Measurements from ENCODE around the gene PPM1M.

PPM1M gene, protein sequence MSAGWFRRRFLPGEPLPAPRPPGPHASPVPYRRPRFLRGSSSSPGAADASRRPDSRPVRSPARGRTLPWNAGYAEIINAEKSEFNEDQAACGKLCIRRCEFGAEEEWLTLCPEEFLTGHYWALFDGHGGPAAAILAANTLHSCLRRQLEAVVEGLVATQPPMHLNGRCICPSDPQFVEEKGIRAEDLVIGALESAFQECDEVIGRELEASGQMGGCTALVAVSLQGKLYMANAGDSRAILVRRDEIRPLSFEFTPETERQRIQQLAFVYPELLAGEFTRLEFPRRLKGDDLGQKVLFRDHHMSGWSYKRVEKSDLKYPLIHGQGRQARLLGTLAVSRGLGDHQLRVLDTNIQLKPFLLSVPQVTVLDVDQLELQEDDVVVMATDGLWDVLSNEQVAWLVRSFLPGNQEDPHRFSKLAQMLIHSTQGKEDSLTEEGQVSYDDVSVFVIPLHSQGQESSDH

DNA sequence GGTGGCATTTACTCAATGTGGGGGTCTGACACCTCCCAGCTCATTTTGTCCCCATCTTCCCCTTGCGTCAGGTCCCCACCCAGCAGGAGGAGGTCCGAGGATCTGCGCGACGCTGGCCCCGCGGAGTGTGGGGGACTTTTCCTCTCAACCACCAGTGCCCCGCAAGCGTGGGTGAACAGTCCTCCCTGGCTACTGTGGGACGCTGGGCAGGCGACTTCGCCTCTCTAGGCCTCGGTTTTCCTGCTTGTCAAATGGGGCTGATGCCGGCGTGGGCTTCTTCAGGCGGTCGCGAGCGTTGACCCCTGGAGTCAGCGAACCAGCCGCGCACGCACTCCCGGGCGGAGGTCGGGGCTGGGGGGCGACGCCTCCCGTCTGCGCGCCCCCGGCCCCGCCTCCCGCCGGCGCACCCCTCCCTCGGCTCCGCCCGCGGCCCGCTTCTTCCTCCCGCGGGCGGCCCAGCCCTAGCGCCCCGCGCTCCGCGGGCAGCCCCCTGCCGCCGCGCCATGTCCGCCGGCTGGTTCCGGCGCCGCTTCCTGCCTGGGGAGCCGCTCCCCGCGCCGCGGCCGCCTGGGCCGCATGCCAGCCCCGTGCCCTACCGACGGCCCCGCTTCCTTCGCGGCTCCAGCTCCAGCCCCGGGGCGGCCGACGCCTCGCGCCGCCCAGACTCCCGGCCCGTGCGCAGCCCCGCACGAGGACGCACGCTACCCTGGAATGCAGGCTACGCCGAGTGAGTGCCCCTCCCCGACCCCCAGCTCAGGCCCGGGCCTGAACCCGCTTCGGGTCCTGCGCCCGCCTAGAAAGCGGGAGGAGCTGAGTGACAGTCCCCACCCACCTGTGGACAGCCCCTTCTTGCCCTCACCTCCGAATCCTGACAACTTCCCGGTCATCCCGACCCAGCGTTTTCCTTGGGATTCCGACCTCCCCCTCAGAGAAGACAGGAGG lies at the start of gene PPM1M:
TSS of gene PPM1M (plus strand) at position 438 of the 942 bp plus-strand sequence. CDS start at position 504, 66 bp downstream.
- peak; percentile 63 to 83 for DNase-seq (ENCODE audit: low spot score in 2 of 2)

DNA sequence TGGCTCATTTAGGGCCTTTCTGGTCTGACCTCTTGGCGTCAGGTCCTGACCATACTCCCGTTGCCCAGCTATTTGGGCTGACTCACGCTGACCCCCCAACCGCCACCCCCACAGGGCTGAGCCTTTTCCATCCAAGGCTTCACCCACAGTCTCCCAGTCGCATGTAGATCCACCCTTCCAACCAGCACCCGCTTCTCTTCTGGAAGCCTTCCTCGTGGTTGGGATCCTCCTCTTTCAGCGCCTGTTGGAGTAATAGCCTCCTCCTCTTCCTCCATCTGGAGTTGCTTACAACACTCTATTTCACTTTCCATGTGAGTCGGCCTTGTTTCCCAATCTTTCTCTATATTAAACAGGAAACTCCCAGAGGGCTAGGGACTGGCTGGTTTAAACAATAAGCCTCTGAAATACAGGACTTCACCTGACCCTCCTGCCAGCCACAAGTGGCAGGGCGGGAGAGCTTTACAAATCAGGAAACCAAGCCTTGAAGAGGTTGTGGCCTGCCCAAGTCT lies 49.7 kb upstream of the PPM1M start:
- Histone ChIP-seq H3K4me3 (no peak overlapping the region), H3K4me1 (peaks cover 8% of the 10 kb centered on the region)
- DNase-seq (ENCODE audit: low spot score in 2 of 2) = no peak

More for the DNA sequence above, at the start of gene PPM1M:
- peak within 1 kb of the TSS; percentile 33 for H3K4me3 ChIP-seq
- H3K27me3 ChIP-seq (ENCODE audit: low read depth) = no peaks in the 10 kb centered on the region
- peaks cover 5% of the 10 kb centered on the region for H3K4me1 ChIP-seq
- H3K36me3 ChIP-seq (replicated peaks) = peaks cover 16% of the 10 kb centered on the region
- no peaks in the 10 kb centered on the region for H3K9me3 ChIP-seq
- in situ Hi-C loops (cut with MboI; ENCODE audit: low sequenced_read_pairs) = no loop called here

DNA sequence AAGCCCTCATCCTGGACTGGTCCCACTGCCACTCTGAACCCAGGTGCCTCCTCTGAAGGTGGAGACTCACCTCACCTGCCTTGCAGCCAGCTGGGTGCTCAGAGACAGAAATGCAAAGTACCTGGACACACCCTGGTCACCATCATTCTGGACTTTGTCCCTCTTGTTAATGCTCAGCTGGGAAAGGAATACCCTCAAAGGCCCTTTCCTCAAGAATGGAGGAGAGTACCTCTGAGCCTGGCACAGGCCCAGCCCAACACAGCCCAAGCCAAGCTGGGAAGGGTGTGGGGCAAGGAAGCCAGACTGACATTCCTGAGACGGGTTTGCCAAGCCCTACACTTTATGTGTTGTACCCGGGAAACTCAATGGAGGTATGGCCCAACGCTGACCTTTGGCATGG lies 48.6 kb upstream of the PPM1M start:
- DNase-seq (ENCODE audit: low spot score in 2 of 2) = no peak
- no peaks in the 10 kb centered on the region for H3K9me3 ChIP-seq
- in situ Hi-C loops (cut with MboI; ENCODE audit: low sequenced_read_pairs) = no loop called here
- H3K4me3 ChIP-seq = no peak overlapping the region
- no peaks in the 10 kb centered on the region for H3K27me3 ChIP-seq (ENCODE audit: low read depth)
- peaks cover 8% of the 10 kb centered on the region for H3K4me1 ChIP-seq
- peaks cover 29% of the 10 kb centered on the region for H3K36me3 ChIP-seq (replicated peaks)

More for the DNA sequence above, 49.7 kb upstream of the PPM1M start:
- Histone ChIP-seq H3K27me3 (ENCODE audit: low read depth) (no peaks in the 10 kb centered on the region), H3K9me3 (no peaks in the 10 kb centered on the region), H3K36me3 (replicated peaks) (peaks cover 18% of the 10 kb centered on the region)
- in situ Hi-C loops (cut with MboI; ENCODE audit: low sequenced_read_pairs) = no loop called here

DNA sequence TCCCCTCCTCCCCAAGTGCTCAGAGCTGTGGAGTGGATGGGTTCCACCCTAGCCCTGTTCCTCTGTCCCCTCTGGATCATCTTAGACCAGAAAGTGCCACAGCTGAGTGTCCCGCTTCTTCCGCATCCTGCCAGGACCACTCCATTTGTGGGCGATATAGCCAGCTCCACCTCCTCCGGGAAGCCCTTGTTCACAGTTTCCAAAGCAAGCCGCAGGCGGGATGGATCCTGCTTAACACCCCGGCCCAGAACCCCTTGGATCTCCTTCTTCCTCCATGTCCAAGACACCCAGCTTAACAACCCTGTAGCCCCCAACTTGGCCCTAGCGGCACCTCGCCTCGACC lies 48.1 kb upstream of the PPM1M start:
- Histone ChIP-seq H3K4me1 (peaks cover 8% of the 10 kb centered on the region), H3K27me3 (ENCODE audit: low read depth) (no peaks in the 10 kb centered on the region), H3K36me3 (replicated peaks) (peaks cover 34% of the 10 kb centered on the region), H3K4me3 (peak overlapping the region; percentile 73), H3K9me3 (no peaks in the 10 kb centered on the region)
- no peak for DNase-seq (ENCODE audit: low spot score in 2 of 2)
- in situ Hi-C loops (cut with MboI; ENCODE audit: low sequenced_read_pairs) = no loop called here

DNA sequence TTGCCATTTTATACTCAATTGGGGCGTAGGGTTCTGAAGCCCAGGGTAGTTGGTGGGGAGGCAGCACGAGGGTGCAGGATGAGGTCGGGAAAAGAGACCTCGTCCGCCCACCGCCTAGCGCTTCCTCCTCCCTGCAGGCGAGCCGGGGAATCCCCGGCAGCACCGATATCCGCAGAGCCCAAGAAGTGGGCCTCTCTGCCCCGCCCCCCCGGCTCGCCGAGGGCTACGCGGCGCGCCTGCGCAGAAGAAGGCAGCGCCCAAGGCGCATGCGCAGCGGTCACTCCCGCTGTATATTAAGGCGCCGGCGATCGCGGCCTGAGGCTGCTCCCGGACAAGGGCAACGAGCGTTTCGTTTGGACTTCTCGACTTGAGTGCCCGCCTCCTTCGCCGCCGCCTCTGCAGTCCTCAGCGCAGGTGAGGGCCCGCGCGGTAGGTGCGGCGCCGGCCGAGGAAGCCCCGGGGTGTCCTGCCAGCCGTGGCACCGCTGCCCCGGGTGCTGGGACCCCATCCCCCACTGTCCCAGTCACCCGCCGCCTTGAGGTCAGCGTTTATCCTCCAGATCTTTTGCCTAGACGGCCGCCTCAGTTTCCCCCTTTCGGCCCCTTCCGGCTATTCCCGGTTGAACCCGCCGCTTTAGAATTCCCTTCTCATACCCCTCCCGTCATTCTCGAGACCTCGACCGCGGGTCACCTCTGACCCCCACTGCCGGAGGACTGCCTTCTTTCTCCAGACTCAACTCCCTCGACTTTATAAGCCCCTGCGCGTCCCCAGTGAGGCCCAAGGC lies 47.5 kb upstream of the PPM1M start, which contains the start of gene ALAS1:
TSS of gene ALAS1 (plus strand) at position 319 of the 784 bp plus-strand sequence. CDS start 1,082 bp downstream, outside the sequence.
- Histone ChIP-seq H3K36me3 (replicated peaks) (peaks cover 40% of the 10 kb centered on the region), H3K4me3 (peak within 1 kb of the TSS; percentile 73), H3K4me1 (peaks cover 8% of the 10 kb centered on the region), H3K9me3 (no peaks in the 10 kb centered on the region), H3K27me3 (ENCODE audit: low read depth) (no peaks in the 10 kb centered on the region)
- in situ Hi-C loops (cut with MboI; ENCODE audit: low sequenced_read_pairs) = no loop called here
- peak; percentile 86 to 95 for DNase-seq (ENCODE audit: low spot score in 2 of 2)

DNA sequence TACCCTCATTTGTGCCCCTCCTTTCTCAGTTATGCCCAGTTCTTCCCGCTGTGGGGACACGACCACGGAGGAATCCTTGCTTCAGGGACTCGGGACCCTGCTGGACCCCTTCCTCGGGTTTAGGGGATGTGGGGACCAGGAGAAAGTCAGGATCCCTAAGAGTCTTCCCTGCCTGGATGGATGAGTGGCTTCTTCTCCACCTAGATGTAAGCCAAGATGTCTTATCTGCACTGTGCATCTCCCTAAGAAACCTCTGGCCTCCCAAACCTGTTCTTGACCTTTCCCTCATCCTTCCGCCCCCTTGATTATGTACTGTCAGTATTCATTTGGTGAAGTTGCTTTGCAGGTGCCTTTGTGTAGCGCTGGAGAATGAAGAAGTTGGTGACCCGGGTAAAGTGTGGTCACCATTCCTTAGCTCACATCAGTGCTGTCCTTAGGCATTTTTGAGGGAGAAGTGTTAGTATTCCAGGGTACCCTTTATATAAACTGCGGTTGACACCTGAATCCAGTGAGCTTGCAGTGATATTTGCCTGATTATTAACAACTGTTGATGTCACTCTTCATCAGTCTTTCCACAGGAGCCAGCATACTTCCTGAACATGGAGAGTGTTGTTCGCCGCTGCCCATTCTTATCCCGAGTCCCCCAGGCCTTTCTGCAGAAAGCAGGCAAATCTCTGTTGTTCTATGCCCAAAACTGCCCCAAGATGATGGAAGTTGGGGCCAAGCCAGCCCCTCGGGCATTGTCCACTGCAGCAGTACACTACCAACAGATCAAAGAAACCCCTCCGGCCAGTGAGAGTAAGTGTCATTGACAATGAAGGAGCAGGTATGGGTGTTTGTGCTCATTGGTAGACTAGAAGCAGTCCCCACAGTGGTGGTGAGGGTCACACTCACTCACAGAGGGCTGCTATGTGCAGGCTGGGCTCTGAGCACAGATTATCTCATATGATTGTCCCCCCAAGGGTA lies 46.6 kb upstream of the PPM1M start:
- in situ Hi-C loops (cut with MboI; ENCODE audit: low sequenced_read_pairs) = no loop called here
- no peaks in the 10 kb centered on the region for H3K27me3 ChIP-seq (ENCODE audit: low read depth)
- H3K4me3 ChIP-seq = peak overlapping the region; percentile 73
- DNase-seq (ENCODE audit: low spot score in 2 of 2) = no peak
- H3K9me3 ChIP-seq = no peaks in the 10 kb centered on the region
- H3K4me1 ChIP-seq = peaks cover 8% of the 10 kb centered on the region
- H3K36me3 ChIP-seq (replicated peaks) = peaks cover 48% of the 10 kb centered on the region

DNA sequence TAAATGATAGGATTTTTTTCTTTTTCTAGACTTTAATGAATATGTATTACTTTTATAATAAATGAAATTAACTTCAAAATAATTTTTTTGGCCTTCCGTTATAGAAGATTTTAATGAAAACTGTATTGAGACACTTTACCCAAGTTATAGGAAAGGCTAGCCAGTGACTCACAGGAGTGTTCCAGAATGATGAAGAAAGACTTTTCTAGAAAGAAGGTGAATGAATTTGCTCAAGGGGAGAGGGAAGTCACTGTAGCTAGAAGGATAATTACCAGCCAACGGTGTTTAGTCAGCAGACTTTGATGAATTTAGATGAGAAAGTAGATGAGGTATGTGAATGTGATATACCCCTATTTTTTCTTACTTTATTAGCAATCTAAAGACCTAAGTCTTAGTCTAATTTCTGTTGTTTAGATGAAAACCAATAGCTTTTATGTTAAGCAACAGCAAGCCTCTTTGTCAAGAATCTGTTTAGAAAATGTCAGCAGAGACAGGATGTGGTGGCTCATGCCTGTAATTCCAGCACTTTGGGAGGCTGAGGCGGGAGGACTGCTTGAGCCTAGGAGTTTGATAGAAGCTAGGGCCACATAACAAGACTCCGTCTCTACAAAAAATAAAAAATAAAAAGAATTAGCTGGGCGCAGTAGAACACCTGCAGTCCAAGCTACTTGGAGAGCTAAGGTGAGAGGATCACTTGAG lies 44.4 kb upstream of the PPM1M start:
- Histone ChIP-seq H3K27me3 (ENCODE audit: low read depth) (no peaks in the 10 kb centered on the region), H3K4me1 (peaks cover 8% of the 10 kb centered on the region), H3K4me3 (no peak overlapping the region), H3K9me3 (no peaks in the 10 kb centered on the region), H3K36me3 (replicated peaks) (peaks cover 69% of the 10 kb centered on the region)
- in situ Hi-C loops (cut with MboI; ENCODE audit: low sequenced_read_pairs) = no loop called here
- no peak for DNase-seq (ENCODE audit: low spot score in 2 of 2)

DNA sequence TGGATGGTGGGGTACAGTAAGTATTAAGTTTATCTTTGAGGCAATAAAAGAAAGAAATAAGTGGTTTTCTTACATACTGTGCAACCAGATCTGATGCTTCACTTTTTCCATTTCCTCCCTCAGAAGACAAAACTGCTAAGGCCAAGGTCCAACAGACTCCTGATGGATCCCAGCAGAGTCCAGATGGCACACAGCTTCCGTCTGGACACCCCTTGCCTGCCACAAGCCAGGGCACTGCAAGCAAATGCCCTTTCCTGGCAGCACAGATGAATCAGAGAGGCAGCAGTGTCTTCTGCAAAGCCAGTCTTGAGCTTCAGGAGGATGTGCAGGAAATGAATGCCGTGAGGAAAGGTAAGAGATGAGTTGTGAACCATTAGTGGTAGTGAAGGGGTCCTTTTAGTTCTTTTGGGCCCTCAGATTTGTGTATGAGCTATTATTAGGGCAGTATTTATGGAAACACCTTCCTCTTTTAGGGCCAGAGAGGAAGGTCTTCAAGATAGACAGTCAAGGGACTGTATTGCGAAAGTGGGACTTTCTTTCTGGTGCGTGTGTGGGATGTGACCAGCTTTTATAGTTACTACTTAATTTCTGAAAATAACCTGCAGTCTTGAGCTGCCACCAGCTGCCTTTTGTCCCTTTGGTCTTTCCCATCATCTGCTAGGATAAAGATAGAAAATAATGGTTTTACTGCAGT lies 43.0 kb upstream of the PPM1M start:
- in situ Hi-C loops (cut with MboI; ENCODE audit: low sequenced_read_pairs) = no loop called here
- Histone ChIP-seq H3K36me3 (replicated peaks) (peaks cover 78% of the 10 kb centered on the region), H3K4me3 (no peak overlapping the region), H3K27me3 (ENCODE audit: low read depth) (no peaks in the 10 kb centered on the region), H3K9me3 (no peaks in the 10 kb centered on the region), H3K4me1 (peaks cover 7% of the 10 kb centered on the region)
- no peak for DNase-seq (ENCODE audit: low spot score in 2 of 2)

DNA sequence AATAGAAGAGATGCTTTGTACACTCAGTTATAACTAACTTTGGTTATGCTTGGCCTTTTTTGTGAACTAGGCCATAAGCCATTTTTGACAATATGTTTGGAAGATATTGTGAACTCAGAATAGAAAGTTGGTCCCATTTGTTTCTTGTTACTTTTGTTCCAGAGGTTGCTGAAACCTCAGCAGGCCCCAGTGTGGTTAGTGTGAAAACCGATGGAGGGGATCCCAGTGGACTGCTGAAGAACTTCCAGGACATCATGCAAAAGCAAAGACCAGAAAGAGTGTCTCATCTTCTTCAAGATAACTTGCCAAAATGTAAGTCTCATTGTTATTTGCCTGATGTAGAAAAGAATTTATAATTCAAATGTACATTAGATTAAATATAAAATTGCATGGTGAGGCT lies 41.9 kb upstream of the PPM1M start:
- Histone ChIP-seq H3K27me3 (ENCODE audit: low read depth) (no peaks in the 10 kb centered on the region), H3K4me3 (no peak overlapping the region), H3K36me3 (replicated peaks) (peaks cover 90% of the 10 kb centered on the region), H3K4me1 (peaks cover 3% of the 10 kb centered on the region; the same call in 1 of the 2 replicates), H3K9me3 (no peaks in the 10 kb centered on the region)
- no peak for DNase-seq (ENCODE audit: low spot score in 2 of 2)
- in situ Hi-C loops (cut with MboI; ENCODE audit: low sequenced_read_pairs) = no loop called here

DNA sequence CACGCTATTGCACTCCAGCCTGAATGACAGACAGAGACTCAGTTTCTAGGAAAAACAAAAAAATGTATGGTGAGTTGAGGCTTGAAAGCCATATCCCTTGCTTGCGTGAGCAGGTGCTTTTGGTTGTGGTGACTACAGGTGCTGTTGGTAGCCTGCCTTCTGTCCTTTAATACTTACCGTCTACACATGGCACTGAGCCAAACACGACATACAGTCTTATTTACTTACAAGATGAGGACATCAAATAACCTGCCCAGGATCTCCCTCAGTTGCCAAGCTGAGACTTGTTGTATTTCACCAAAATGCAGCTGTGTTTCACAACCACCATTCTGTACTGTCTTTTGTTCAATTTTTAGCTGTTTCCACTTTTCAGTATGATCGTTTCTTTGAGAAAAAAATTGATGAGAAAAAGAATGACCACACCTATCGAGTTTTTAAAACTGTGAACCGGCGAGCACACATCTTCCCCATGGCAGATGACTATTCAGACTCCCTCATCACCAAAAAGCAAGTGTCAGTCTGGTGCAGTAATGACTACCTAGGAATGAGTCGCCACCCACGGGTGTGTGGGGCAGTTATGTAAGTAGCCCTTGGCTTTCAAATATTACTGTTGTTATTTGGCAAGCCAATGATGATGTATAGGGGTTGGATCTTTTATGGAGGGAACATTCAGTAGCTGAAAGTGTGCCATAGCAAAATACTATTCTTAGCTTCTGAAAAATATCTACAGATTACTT lies 41.1 kb upstream of the PPM1M start:
- Histone ChIP-seq H3K4me1 (no peaks in the 10 kb centered on the region; the same call in 1 of the 2 replicates), H3K4me3 (no peak overlapping the region), H3K27me3 (ENCODE audit: low read depth) (no peaks in the 10 kb centered on the region), H3K9me3 (no peaks in the 10 kb centered on the region), H3K36me3 (replicated peaks) (peaks cover 93% of the 10 kb centered on the region)
- in situ Hi-C loops (cut with MboI; ENCODE audit: low sequenced_read_pairs) = no loop called here
- no peak for DNase-seq (ENCODE audit: low spot score in 2 of 2)
